Endometrial microvascular endothelial cells (primary cell): ENCODE measurements around the gene MYO1D. TPM values are rescaled to one million over a fixed set of nuclear protein-coding genes. Genes with fewer than 3 reads are reported as not detected.
"Not testable (repeated sequence)": the region's sequence is repeated elsewhere in the genome, so short reads cannot be mapped to it uniquely, and the experiment has no call there.

Experiments
- in situ Hi-C: cut with HindIII; loops from 2 replicates; pipeline ENCODE4 v1.10.0; 2017; ENCODE audit warnings: low sequenced_read_pairs, low pct_unique_long_range_greater_than_20kb; ENCODE audit errors: inconsistent ontology term
- total RNA-seq: library from RNA; depleted of rRNA; stranded (reverse); fragments of >200 nt; gene quantifications from one replicate; pipeline ENCODE4 v1.2.3, GENCODE V29; 2015; ENCODE audit errors: inconsistent ontology term

MYO1D gene
- total RNA-seq, 1 donor from 2014 or later: 29.8 TPM

- in situ Hi-C loops: no loop called here
These were observed 217.5 kb downstream of the MYO1D start for GRCh38 chr17:32659419-32659842.

GRCh38 chr17:32658470-32659418 is 218.2 kb downstream of the MYO1D start:
- in situ Hi-C loops: no loop called here

GRCh38 chr17:32656886-32657285 is 220.0 kb downstream of the MYO1D start:
- in situ Hi-C loops: no loop called here

GRCh38 chr17:32654324-32654723 is 222.6 kb downstream of the MYO1D start:
- in situ Hi-C loops: no loop called here

DNA sequence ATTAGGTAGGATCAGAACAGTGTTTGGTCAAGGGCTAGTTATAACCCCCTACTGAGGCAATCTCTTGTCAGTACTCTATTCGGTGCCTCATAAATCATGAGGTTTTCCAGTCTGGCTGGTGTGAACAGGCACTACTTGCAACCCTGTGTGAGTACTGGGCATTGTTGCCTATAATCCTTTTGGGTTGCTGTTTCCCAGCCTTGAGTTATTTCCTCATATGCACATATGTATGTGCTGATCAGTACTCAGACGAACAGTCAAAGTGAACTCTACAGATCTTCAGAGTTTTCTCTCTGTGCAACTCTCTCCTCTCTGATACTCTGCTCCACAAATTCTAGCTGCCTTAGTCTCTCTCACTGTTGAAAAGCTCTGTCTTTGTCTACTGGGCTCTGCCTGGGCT is 225.8 kb downstream of the MYO1D start:
- in situ Hi-C loops: no loop called here

DNA sequence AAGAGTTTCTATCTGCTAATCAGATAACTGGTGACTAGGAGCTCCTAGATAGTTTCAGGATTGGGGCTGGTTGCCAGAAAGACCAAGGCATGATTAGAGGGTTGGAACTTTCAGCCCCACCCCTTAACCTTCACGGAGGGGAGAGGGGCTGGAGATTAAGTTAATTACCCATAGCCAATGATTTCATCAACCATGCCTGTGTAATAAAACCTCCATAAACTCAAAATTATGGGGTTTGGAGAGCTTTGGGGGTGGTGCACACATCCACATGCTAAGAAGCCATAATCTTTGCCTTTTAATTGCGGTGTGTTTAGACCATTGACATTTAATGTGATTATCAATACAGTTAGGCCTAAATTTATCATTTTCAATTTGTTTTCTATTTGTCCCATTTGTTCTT is 228.5 kb downstream of the MYO1D start:
- in situ Hi-C loops: no loop called here

GRCh38 chr17:32646941-32647340 is 230.0 kb downstream of the MYO1D start:
- in situ Hi-C loops: no loop called here

GRCh38 chr17:32641514-32641913 is 235.4 kb downstream of the MYO1D start:
- in situ Hi-C loops: not testable (repeated sequence)

- in situ Hi-C loops: no loop called here
These were observed 240.2 kb downstream of the MYO1D start for GRCh38 chr17:32636598-32637218.

GRCh38 chr17:32634167-32634566 is 242.8 kb downstream of the MYO1D start:
- in situ Hi-C loops: no loop called here

DNA sequence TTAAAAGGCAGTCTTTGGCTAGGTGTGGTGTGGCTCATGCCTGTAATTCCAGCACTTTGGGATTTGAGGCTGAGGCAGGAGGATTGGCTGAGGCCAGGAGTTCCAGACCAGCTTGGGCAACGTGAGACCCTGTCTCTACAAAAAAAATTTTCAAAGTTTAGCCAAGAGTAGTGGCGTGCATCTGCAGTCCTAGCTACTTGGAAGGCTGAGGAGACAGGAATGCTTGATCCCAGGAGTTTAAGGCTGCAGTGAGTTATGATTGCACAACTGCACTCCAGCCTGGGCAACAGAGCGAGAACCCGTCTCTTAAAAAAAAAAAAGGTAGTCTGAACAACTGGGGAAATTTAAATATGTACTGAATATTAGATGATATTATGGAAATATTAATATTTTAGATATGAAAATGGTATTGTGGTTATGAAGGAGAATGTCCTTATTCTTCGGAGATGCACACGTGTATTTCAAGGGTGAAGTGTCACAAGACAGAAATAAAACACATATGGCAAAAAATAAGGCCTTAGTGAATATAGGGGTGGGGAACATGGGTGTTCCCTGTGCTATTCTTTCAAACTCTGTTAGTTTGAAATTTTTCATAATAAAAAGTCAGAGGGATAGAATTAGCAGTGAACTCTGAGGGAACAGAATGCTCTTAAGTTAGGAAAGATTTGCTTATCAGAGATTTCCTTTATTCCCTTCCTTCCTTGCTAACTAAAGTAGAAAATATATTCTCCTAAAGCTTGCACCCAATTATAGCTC is 245.4 kb downstream of the MYO1D start:
- in situ Hi-C loops: no loop called here

GRCh38 chr17:32629563-32630190 is 247.2 kb downstream of the MYO1D start:
- in situ Hi-C loops: loop anchor here (10.0 kb wide), 1 partner anchor 95 kb away; no protein-coding TSS in a partner anchor

DNA sequence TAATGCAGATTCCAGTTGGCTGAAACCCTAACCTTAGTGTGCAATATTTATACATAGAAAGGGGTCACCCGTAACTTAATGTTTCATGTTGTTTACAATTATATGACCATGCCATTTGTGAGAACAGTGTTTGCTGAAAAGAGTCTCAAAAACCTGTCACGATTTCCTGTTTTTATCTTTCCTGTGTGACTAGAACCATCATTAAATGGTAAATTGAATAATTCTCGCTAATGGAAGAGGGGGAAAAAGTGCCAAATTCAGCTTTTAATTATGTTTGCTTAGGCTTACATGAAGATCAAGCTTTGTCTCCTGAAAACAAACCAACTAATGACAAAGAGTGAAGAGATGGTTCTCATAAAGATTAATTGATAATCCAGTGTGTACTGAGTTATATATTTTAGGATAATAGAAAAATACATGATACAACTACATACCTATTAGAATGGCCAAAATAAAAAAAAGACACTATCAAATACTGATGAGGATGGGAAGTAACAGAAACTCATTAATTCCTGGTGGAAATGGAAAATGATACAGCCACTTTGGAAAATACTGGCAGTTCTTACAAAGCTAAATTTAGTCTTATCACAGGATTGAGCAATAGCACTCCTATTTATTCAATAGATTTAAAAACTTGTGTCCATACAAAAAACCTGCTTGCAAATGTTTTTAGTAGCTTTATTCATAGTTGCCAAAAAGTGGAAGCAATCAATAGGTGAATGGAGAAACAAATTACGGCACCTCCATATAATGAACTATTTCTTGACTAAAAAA is 248.5 kb downstream of the MYO1D start:
- in situ Hi-C loops: loop anchor here (10.0 kb wide), 1 partner anchor 94 kb away; no protein-coding TSS in a partner anchor

DNA sequence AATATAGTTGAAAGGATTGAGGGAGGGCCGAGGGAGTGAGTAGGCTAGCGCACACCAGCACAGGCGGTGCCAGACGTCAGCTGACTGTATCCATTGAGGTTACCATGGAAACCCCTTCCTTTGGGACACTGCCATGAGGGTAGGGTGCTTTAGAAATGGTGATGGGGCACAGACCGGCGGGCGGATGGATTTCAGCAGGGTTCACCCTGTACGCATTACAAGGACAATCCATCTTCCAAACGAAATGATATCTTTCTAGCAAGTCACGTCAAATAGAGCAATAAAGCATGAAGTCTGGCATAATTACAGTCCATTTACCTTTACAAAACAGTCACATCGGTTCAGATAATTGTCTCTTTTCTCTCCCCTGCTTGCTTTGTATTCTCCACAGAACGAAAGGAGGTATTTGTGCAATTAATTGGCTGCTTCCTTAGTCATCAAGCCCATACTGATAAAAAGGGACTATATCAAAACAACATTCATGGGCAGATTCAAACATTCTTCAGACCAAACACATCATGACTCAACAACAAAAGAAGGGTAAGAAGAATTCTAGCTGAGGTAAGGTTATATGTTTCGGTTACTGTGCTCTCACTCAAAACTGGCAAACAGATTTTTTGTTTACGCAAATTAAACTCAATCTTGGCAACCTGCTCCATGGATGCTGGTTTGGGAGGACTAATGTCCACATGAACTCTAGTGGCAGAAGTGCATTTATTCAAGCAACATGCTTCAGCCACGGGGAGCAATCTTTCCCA is 249.5 kb downstream of the MYO1D start:
- in situ Hi-C loops: loop anchor here (10.0 kb wide), 1 partner anchor 93 kb away; no protein-coding TSS in a partner anchor

- in situ Hi-C loops: loop anchor here (10.0 kb wide), 1 partner anchor 92 kb away; no protein-coding TSS in a partner anchor
These were observed 250.5 kb downstream of the MYO1D start for GRCh38 chr17:32626379-32626791.

GRCh38 chr17:32625971-32626370 is 251.0 kb downstream of the MYO1D start:
- in situ Hi-C loops: loop anchor here (10.0 kb wide), 1 partner anchor 91 kb away; no protein-coding TSS in a partner anchor

DNA sequence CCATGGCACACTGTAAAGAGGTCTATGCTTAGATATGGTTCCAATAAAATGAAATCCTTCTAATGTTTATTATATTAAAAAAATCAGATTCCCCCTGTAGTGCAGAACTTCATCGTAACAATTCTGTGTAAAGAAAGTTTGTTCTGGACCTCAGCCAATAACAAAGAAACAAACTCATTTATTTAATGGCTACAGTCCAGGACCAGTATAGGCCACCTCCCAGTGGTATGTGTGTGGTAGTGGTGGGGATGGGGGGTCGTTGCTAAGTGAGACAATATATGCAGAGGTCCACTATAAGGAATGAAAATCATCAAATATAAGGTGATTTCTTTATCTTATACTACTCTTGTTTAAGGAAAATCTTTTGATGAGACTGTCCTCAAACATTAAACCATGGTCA is 253.7 kb downstream of the MYO1D start:
- in situ Hi-C loops: loop anchor here (10.0 kb wide), 1 partner anchor 88 kb away; no protein-coding TSS in a partner anchor
